HEK293 (cell line): ENCODE measurements around the gene PHYKPL.

Experiments
- CTCF ChIA-PET: fragments of 350-600 bp; formaldehyde crosslinking; extraction: SDS; loops from one replicate; lab custom pipeline; 2021; ENCODE audit warnings: antibody characterized with exemption; lab: Yijun Ruan, JAX
- POLR2A ChIA-PET: fragments of 300-600 bp; formaldehyde crosslinking; extraction: SDS; loops from one replicate; lab custom pipeline; 2020; ENCODE audit warnings: antibody characterized with exemption, inconsistent platforms; lab: Yijun Ruan, JAX
- H3K27ac ChIP-seq: fragments of 200-500 bp; sonication (Bioruptor generic); 2 replicates; pipeline ENCODE4 v1.5.1; 2014; ENCODE audit warnings: low read depth, low read length, control low read depth, inconsistent platforms; ENCODE audit errors: extremely low read depth
- H3K36me3 ChIP-seq, 2 experiments: fragments of 200-500 bp in 1 of 2; sonication (Bioruptor generic) in 1 of 2; 1 replicate in 1 of 2; 2 replicates in 1 of 2; pipeline ENCODE4 v1.5.1; 2014 to 2017; ENCODE audit warnings: inconsistent platforms in 2 of 2, low read length in 2 of 2; ENCODE audit not compliant: control insufficient read depth in 2 of 2, insufficient read depth in 1 of 2
- H3K4me1 ChIP-seq: fragments of 200-500 bp; sonication (Bioruptor generic); 2 replicates; pipeline ENCODE4 v1.5.1; 2014; ENCODE audit warnings: mild to moderate bottlenecking, low read length, inconsistent platforms; ENCODE audit not compliant: control insufficient read depth, insufficient read depth
- H3K4me3 ChIP-seq: 2 replicates; pipeline ENCODE4 v1.5.1; 2011; ENCODE audit warnings: low read depth, mild to moderate bottlenecking, control low read depth, low read length, moderate library complexity
- H3K9me3 ChIP-seq: fragments of 200-500 bp; sonication (Bioruptor generic); 2 replicates; pipeline ENCODE4 v1.5.1; 2014; ENCODE audit warnings: low read depth, low read length, inconsistent platforms; ENCODE audit not compliant: control insufficient read depth, insufficient read depth
- GLI2 ChIP-seq: fragments of 450-650 bp; formaldehyde crosslinking; IDR thresholded peaks from 2 replicates; pipeline ENCODE4; 2017; ENCODE audit warnings: missing biosample characterization, missing genetic modification characterization, low read depth, borderline replicate concordance
- GLIS2 ChIP-seq: fragments of 450-650 bp; formaldehyde crosslinking; IDR thresholded peaks from 2 replicates; pipeline ENCODE4 v1.5.1; 2016; ENCODE audit warnings: missing biosample characterization, missing genetic modification characterization
- HOXC10 ChIP-seq: sonication (generic); formaldehyde crosslinking; IDR thresholded peaks from 2 replicates; pipeline ENCODE4 v1.8.1; 2023; ENCODE audit warnings: mild to moderate bottlenecking, missing genetic modification reagents
- KLF16 ChIP-seq: fragments of 450-650 bp; formaldehyde crosslinking; IDR thresholded peaks from 2 replicates; pipeline ENCODE4 v1.5.1; 2017; ENCODE audit warnings: missing biosample characterization, missing genetic modification characterization
- PRDM2 ChIP-seq: fragments of 450-650 bp; formaldehyde crosslinking; IDR thresholded peaks from 2 replicates; pipeline ENCODE4 v1.5.1; 2016; ENCODE audit warnings: missing biosample characterization, missing genetic modification characterization, borderline replicate concordance
- SP7 ChIP-seq: fragments of 450-650 bp; formaldehyde crosslinking; IDR thresholded peaks from 2 replicates; pipeline ENCODE4 v1.5.1; 2016; ENCODE audit warnings: missing biosample characterization, missing genetic modification characterization
- TSHZ1 ChIP-seq: fragments of 450-650 bp; formaldehyde crosslinking; IDR thresholded peaks from 2 replicates; pipeline ENCODE4 v1.5.1; 2016; ENCODE audit warnings: missing biosample characterization, missing genetic modification characterization, borderline replicate concordance
- ZIC2 ChIP-seq: fragments of 450-650 bp; formaldehyde crosslinking; IDR thresholded peaks from 2 replicates; pipeline ENCODE4 v1.5.1; 2016; ENCODE audit warnings: missing biosample characterization, missing genetic modification characterization
- ZNF148 ChIP-seq: fragments of 450-650 bp; formaldehyde crosslinking; IDR thresholded peaks from 2 replicates; pipeline ENCODE4 v1.5.0; 2017; ENCODE audit warnings: missing biosample characterization, missing genetic modification characterization, borderline replicate concordance
- ZNF18 ChIP-seq: fragments of 450-650 bp; formaldehyde crosslinking; IDR thresholded peaks from 2 replicates; pipeline ENCODE4 v1.5.1; 2016; ENCODE audit warnings: missing biosample characterization, missing genetic modification characterization
- ZNF2 ChIP-seq: fragments of 450-650 bp; formaldehyde crosslinking; IDR thresholded peaks from 2 replicates; pipeline ENCODE4 v1.5.1; 2016; ENCODE audit warnings: missing biosample characterization, missing genetic modification characterization
- ZNF23 ChIP-seq: fragments of 450-650 bp; formaldehyde crosslinking; IDR thresholded peaks from 2 replicates; pipeline ENCODE4 v1.5.1; 2016; ENCODE audit warnings: missing biosample characterization, missing genetic modification characterization, borderline replicate concordance
- ZNF350 ChIP-seq: fragments of 450-650 bp; formaldehyde crosslinking; IDR thresholded peaks from 2 replicates; pipeline ENCODE4 v1.5.0; 2017; ENCODE audit warnings: missing biosample characterization, mild to moderate bottlenecking, missing genetic modification characterization
- ZNF501 ChIP-seq: fragments of 450-650 bp; formaldehyde crosslinking; IDR thresholded peaks from 2 replicates; pipeline ENCODE4 v1.5.1; 2016; ENCODE audit warnings: missing biosample characterization, missing genetic modification characterization
- ZNF596 ChIP-seq: fragments of 450-650 bp; IDR thresholded peaks from 2 replicates; pipeline ENCODE4 v1.5.0; 2018; ENCODE audit warnings: missing biosample characterization, mild to moderate bottlenecking, missing genetic modification characterization, moderate library complexity
- ZNF654 ChIP-seq: fragments of 450-650 bp; formaldehyde crosslinking; IDR thresholded peaks from 2 replicates; pipeline ENCODE4 v1.5.1; 2016; ENCODE audit warnings: low read depth, missing biosample characterization, missing genetic modification characterization
- ZNF707 ChIP-seq: fragments of 450-650 bp; formaldehyde crosslinking; IDR thresholded peaks from 2 replicates; pipeline ENCODE4 v1.5.1; 2016; ENCODE audit warnings: missing biosample characterization, missing genetic modification characterization
- ZNF76 ChIP-seq: fragments of 450-650 bp; formaldehyde crosslinking; IDR thresholded peaks from 2 replicates; pipeline ENCODE4; 2016; ENCODE audit warnings: low read depth, missing biosample characterization, missing genetic modification characterization, borderline replicate concordance
- ZSCAN23 ChIP-seq: fragments of 450-650 bp; formaldehyde crosslinking; IDR thresholded peaks from 2 replicates; pipeline ENCODE4 v1.5.1; 2016; ENCODE audit warnings: missing biosample characterization, missing genetic modification characterization

Gene PHYKPL

GRCh38 chr5:178210686-178211085, 21.9 kb downstream of the PHYKPL start (continued):
- TF ChIP-seq ZNF596 (tag by site-specific recombination), result no peak

GRCh38 chr5:178210073-178210535, 22.5 kb downstream of the PHYKPL start:
- CTCF ChIA-PET, result no interaction called here
- no peak overlapping the region for H3K4me3 ChIP-seq
- peaks cover 6% of the 10 kb centered on the region; the same call in 1 of the 2 replicates for H3K4me1 ChIP-seq
- POLR2A ChIA-PET, result interaction anchor here (0.6 kb wide), 1 partner anchor 10 kb away, joined by 4 read pairs; no protein-coding TSS in a partner anchor
- H3K36me3 ChIP-seq, result peaks cover 20 to 99% of the 10 kb centered on the region in 2 experiments
- H3K9me3 ChIP-seq, result no peaks in the 10 kb centered on the region
- H3K27ac ChIP-seq, result peak overlapping the region; percentile 3; the same call in 1 of the 2 replicates
- TF ChIP-seq KLF16 (tag by site-specific recombination), result no peak
- no peak for TF ChIP-seq ZNF654 (tag by site-specific recombination)
- no peak for TF ChIP-seq ZNF148
- no peak for TF ChIP-seq GLI2 (tag by site-specific recombination)
- no peak for TF ChIP-seq ZNF23 (tag by site-specific recombination)
- TF ChIP-seq SP7 (tag by site-specific recombination), result no peak
- TF ChIP-seq ZNF350, result no peak
- no peak for TF ChIP-seq ZNF76
- no peak for TF ChIP-seq ZSCAN23 (tag by site-specific recombination)
- no peak for TF ChIP-seq PRDM2 (tag by site-specific recombination)
- TF ChIP-seq ZNF501 (tag by site-specific recombination), result no peak
- TF ChIP-seq ZNF707, result no peak
- no peak for TF ChIP-seq ZNF18 (tag by site-specific recombination)
- no peak for TF ChIP-seq TSHZ1 (tag by site-specific recombination)
- no peak for TF ChIP-seq ZIC2 (tag by site-specific recombination)
- no peak for TF ChIP-seq GLIS2
- no peak for TF ChIP-seq HOXC10
- TF ChIP-seq ZNF2, result no peak
